ENCODE results near the gene CSNK1A1L.
A peak's percentile ranks its signal among the peaks of the same experiment; 100 is the strongest.
"Not testable (repeated sequence)": the region's sequence is repeated elsewhere in the genome, so short reads cannot be mapped to it uniquely, and the experiment has no call there.

Gene CSNK1A1L

GRCh38 chr13:37058910-37059847, 46.3 kb downstream of the CSNK1A1L start, which contains the start of gene SUPT20H:
Gene SUPT20H (minus strand): TSS chr13:37059688. CDS start chr13:37051490, 8,198 bp downstream.
- peak; percentile 91 for DNase-seq (ENCODE audit: low spot score)

GRCh38 chr13:37056228-37056627, 49.2 kb downstream of the CSNK1A1L start:
- DNase-seq (ENCODE audit: low spot score): not testable (repeated sequence)
